ENCODE measurements around the gene C20orf204.
"Not testable (repeated sequence)": the region's sequence is repeated elsewhere in the genome, so short reads cannot be mapped to it uniquely, and the experiment has no call there.

C20orf204 gene

GRCh38 chr20:64035933-64036345 is at the start of gene C20orf204:
Gene C20orf204, plus strand, starts transcription at chr20:64036182. Its CDS starts 142 bp downstream, at chr20:64036324.
- no peak for DNase-seq (ENCODE audit: low spot score)

GRCh38 chr20:64000906-64001305 is 35.1 kb upstream of the C20orf204 start:
- DNase-seq (ENCODE audit: low spot score) = no peak

- DNase-seq (ENCODE audit: low spot score) = no peak
Observed at GRCh38 chr20:64001607-64002011, 34.4 kb upstream of the C20orf204 start.

GRCh38 chr20:64003960-64004725 is 31.8 kb upstream of the C20orf204 start:
- DNase-seq (ENCODE audit: low spot score) = no peak

GRCh38 chr20:64005394-64005793 is 30.6 kb upstream of the C20orf204 start:
- no peak for DNase-seq (ENCODE audit: low spot score)

- no peak for DNase-seq (ENCODE audit: low spot score)
Observed at GRCh38 chr20:64006490-64006889, 29.5 kb upstream of the C20orf204 start.

- DNase-seq (ENCODE audit: low spot score) = no peak
Observed at GRCh38 chr20:64006902-64007301, 29.1 kb upstream of the C20orf204 start.

- no peak for DNase-seq (ENCODE audit: low spot score)
Observed at GRCh38 chr20:64009811-64010387, 26.1 kb upstream of the C20orf204 start.

GRCh38 chr20:64010711-64011237 is 25.2 kb upstream of the C20orf204 start:
- no peak for DNase-seq (ENCODE audit: low spot score)

- DNase-seq (ENCODE audit: low spot score) = no peak
Observed at GRCh38 chr20:64011366-64011779, 24.6 kb upstream of the C20orf204 start.

- DNase-seq (ENCODE audit: low spot score) = not testable (repeated sequence)
Observed at GRCh38 chr20:64012385-64013154, 23.4 kb upstream of the C20orf204 start.

- DNase-seq (ENCODE audit: low spot score) = no peak
Observed at GRCh38 chr20:64015635-64016034, 20.3 kb upstream of the C20orf204 start.

- DNase-seq (ENCODE audit: low spot score) = no peak
Observed at GRCh38 chr20:64021124-64021975, 14.6 kb upstream of the C20orf204 start.

GRCh38 chr20:64022671-64023360 is 13.2 kb upstream of the C20orf204 start:
- no peak for DNase-seq (ENCODE audit: low spot score)

GRCh38 chr20:64023361-64024140 is 12.4 kb upstream of the C20orf204 start:
- no peak for DNase-seq (ENCODE audit: low spot score)

GRCh38 chr20:64024141-64024990 is 11.6 kb upstream of the C20orf204 start:
- no peak for DNase-seq (ENCODE audit: low spot score)

- no peak for DNase-seq (ENCODE audit: low spot score)
Observed at GRCh38 chr20:64025101-64025825, 10.7 kb upstream of the C20orf204 start.

GRCh38 chr20:64025826-64026412 is 10.1 kb upstream of the C20orf204 start:
- no peak for DNase-seq (ENCODE audit: low spot score)
